ENCODE data around the gene APOBEC2.

DNA sequence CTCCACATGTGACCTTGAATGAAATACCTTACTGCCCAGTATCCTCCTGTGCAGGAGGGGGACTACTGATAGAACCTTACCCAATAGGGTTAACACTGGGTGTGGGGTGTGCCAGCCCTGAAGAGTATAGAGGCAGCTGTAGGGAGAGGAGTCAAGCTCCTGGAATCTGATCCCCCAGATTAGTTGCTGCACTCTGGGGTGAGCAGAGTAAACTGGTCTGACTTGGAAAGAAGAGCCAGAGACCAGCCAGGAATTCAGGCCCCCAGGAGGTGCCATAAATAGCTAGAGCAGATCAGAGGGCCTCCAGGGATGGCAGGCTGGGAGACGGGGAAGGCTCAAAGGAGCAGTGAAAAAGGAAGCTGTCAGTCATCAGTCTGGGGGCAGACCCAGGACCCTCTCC lies 3.5 kb upstream of the APOBEC2 start:
- TF ChIP-seq POLR2A (IDR thresholded peaks at IDR 0.05; ENCODE audit: low read length) (no peak), GATA1 (IDR thresholded peaks at IDR 0.05; ENCODE audit: low read depth, low read length) (no peak)
